ENCODE results near the gene NPR1.
"Not testable (repeated sequence)": the region's sequence is repeated elsewhere in the genome, so short reads cannot be mapped to it uniquely, and the experiment has no call there.

NPR1 gene

DNA sequence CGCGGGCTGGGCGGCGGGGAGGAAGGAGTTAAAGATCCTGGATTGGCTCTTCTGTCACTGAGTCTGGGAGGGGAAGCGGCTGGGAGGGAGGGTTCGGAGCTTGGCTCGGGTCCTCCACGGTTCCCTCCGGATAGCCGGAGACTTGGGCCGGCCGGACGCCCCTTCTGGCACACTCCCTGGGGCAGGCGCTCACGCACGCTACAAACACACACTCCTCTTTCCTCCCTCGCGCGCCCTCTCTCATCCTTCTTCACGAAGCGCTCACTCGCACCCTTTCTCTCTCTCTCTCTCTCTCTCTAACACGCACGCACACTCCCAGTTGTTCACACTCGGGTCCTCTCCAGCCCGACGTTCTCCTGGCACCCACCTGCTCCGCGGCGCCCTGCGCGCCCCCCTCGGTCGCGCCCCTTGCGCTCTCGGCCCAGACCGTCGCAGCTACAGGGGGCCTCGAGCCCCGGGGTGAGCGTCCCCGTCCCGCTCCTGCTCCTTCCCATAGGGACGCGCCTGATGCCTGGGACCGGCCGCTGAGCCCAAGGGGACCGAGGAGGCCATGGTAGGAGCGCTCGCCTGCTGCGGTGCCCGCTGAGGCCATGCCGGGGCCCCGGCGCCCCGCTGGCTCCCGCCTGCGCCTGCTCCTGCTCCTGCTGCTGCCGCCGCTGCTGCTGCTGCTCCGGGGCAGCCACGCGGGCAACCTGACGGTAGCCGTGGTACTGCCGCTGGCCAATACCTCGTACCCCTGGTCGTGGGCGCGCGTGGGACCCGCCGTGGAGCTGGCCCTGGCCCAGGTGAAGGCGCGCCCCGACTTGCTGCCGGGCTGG lies at the start of gene NPR1:
TSS of gene NPR1 (plus strand) at position 170 of the 818 bp plus-strand sequence. CDS start at position 591, 421 bp downstream.
- DNase-seq (ENCODE audit: low read depth in 3 of 3, low spot score in 1 of 3) = no peak

DNA sequence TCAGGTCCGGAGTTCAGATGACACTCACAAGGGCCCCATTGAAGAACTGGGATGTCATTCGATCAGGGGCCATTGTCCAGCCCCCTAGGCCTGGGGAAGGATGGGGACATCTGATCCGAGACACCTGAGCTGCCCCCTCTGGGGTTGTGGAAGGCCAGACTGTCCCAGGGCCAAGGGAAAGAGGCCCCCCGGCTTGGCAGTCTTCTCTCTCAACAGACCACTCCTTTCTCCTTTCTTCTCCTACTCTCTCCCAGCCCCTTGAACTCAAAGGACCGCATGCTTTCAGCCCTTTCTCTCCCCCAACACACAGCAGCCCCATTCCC lies 49.2 kb upstream of the NPR1 start:
- DNase-seq (ENCODE audit: low read depth in 3 of 3, low spot score in 1 of 3) = no peak

DNA sequence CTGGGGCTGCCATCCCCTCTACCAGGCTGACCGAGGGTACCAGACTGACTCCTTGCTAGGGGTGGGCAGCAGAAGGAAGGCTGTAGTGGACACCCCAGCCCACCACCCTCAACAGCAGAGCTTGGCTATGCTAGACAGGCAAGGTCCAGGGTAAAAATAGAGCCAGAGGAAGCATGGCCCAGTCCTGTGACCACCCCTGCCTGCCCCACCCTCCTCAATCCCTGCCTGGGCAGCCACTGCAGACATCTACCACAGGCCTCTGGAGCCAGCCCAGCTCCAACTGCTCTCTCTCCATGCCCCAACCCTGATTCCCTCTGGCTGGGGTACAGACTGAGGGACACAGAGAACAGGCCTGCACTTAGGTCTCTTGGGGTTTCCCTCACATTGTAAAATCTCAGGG lies 48.5 kb upstream of the NPR1 start:
- no peak for DNase-seq (ENCODE audit: low read depth in 3 of 3, low spot score in 1 of 3)

DNA sequence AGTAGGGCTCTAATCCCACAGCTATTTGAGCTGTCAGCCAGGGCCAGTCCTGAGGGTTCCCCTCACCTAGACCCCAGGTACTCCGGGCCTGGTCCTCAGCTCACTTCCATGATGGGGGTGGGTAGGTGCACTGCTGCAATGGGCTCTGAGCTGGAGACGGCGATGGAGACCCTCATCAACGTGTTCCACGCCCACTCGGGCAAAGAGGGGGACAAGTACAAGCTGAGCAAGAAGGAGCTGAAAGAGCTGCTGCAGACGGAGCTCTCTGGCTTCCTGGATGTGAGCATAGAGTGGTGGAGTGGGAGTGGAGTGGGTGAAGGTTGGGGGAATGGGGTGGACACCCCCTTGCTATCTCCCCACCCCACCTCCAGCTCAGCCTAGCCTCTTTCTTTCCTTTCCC lies 48.1 kb upstream of the NPR1 start:
- DNase-seq (ENCODE audit: low read depth in 3 of 3, low spot score in 1 of 3) = no peak

DNA sequence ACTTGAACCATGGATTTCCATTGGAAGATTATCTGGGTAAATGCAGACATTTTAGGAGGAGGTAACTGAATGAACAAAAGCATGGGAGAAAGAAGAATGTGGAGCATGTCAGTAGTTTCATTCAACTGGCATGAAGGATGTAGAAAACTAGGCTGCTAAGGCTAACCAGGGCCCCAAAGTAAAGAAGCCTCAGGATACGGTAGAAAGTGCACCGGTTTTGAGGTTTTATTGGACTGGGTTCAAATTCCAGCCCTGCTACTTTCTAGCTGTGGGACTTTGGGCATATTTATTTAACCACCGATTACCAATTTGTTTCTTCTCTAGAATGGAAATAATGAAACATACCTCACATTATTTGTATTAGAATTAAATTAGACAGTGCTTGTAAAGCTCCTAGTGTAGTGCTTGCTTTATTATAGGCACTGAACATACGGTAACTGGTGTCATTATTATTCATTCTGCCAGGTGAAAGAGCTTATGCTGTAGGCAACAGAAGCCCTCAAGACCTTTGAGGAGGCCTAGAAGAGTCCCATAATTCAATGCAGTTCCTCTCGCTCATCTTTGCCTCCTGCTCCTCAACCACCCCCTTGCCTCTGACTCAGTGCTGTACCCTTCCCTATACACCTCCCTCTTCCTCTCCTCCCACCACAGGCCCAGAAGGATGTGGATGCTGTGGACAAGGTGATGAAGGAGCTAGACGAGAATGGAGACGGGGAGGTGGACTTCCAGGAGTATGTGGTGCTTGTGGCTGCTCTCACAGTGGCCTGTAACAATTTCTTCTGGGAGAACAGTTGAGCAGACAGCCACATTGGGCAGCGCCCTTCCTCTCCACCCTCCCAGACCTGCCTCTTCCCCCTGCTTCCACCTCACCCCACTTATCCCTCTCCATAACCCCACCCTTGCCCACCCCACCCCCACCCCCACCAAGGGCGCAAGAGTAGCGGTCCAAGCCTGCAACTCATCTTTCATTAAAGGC lies 47.2 kb upstream of the NPR1 start:
- no peak for DNase-seq (ENCODE audit: low read depth in 3 of 3, low spot score in 1 of 3)

DNA sequence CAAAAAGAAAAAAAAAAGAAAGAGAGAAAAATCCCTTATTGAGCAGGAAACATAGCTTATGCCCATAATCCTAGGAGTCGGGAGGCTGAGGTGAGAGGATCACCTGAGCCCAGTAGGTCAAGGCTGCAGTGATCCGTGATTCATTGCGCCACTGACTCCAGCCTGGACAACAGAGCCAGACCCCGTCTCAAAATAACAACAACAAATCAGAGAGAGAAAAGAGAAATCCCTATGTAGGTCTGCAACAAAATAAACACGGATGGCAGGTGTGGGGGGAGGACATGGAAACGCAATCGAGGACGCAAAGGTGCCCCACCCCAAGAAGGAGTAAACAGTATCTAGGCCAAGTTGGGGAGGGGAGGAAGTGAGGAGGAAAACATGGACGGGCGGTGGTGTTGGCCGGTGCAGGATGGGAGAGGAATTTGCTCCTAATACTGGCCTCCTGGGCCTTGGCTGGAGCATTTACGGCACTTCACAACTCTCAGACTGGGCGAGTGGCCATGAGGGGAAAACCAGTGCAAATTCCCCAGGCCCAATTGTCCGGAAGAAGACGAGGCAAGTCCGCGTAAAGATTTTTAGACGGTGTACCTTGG lies 45.2 kb upstream of the NPR1 start:
- no peak for DNase-seq (ENCODE audit: low read depth in 3 of 3, low spot score in 1 of 3)

DNA sequence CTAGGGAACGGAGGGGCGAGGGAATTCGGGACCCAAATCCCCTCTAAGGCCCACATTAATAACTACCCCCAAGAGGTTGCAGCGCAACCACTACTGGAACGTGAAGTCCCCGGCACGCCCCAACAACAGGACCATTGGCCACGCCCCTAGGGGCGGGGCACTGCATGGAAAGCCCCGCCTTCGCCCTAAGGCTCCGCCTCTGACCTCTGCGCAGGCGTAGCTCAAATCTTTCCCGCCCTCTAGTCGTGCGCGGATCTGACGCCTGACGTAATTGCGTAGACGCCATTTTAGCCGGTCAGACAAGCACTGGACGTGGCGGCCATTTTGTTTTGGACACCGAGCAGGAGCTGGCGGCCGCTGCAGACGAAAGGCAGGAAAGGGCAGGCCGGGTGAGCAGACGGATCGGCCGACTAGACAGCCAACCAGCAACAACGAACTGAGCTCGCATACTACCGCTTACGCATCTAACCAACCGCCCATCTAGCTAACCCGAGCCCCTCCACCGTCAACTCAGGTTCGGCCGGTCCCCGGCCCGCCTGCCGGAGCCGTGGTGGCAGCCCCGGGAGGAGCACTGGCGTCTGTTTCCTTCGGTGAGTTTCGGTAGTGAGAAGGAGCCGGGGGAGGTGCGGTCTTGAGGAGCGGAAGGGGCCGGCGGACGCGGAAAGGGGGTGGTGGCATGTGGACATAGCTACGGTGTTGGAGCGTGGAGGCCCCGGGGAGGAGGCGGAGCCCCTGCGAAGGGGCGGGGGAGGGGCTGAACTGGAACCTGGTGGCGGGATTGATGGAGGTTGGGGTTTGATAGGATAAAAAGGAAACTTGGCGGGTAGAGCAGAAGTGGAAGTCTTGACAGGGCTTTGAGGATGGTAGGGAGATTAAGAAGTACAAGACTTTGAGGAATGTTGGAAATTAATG lies 44.5 kb upstream of the NPR1 start, which contains the start of gene CHTOP:
TSS of gene CHTOP (plus strand) at position 313 of the 912 bp plus-strand sequence. CDS start 2,523 bp downstream, outside the sequence.
- peak; percentile 93 to 96 (median 95) for DNase-seq (ENCODE audit: low read depth in 3 of 3, low spot score in 1 of 3)

DNA sequence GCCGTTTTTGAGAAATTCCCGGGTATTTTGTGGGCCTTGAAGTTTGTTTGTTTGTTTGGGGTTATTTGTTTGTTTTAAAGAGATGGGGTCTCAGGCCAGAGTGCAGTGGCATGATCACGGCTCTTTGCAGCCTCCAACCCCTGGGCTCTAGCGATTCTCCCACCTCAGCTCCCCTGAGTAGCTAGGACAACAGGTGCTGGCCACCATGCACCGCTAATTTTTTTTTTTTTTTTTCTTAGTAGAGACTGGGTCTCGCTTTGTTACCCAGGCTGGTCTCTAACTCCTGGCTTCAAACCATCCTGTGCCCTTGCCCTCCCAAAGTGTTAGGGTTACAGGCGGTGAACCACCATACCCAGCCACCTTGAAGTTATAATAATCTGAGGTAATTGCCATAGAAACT lies 42.6 kb upstream of the NPR1 start:
- no peak for DNase-seq (ENCODE audit: low read depth in 3 of 3, low spot score in 1 of 3)

DNA sequence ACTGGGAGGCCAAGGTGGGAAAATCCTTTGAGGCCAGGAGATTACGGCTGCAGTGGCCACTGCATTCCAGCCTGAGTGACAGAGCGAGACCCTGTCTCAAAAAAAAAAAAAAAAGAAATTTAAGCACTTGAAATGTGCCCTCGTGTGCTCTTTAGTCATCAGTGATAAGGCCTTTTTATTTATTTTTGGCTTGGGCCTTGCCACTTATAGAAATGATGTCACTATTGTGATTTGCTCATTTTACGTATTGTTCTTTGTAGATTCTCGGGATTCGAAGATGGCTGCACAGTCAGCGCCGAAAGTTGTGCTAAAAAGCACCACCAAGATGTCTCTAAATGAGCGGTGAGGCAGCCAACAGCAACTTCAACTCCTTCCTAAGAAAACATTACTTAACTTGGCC lies 42.2 kb upstream of the NPR1 start:
- no peak for DNase-seq (ENCODE audit: low read depth in 3 of 3, low spot score in 1 of 3)

DNA sequence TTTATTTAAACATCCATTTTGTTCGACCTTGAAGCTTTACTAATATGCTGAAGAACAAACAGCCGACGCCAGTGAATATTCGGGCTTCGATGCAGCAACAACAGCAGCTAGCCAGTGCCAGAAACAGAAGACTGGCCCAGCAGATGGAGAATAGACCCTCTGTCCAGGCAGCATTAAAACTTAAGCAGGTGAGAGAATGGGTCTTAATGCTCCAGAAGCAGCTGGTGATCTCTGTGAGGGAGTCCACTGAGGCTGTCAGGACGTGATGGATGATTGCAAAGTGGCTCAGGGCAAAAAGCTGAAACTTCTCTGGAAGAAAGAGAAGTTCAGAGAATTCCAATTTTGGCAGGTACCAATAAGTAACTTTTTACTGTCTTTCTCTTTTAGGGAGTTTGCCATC lies 40.2 kb upstream of the NPR1 start:
- no peak for DNase-seq (ENCODE audit: low read depth in 3 of 3, low spot score in 1 of 3)

DNA sequence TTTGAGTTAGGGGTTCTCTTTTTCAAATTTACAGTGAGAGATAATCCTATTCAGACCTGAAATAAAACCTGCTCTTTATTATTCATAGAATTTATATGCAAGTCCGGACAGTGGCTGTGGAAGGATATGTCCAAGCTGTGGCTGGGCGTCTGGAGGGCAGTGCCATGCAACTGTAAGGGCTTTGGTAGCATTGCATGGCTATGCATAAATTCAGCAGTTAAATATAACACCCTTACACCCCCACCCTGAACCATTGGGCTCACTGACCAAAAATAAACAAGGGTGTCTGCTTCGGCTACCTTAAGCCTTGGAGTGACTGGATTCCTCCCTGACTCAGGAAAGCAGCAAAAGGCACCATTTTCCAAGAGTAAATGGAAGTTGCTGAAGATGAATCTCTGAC lies 39.2 kb upstream of the NPR1 start:
- DNase-seq (ENCODE audit: low read depth in 3 of 3, low spot score in 1 of 3) = no peak

DNA sequence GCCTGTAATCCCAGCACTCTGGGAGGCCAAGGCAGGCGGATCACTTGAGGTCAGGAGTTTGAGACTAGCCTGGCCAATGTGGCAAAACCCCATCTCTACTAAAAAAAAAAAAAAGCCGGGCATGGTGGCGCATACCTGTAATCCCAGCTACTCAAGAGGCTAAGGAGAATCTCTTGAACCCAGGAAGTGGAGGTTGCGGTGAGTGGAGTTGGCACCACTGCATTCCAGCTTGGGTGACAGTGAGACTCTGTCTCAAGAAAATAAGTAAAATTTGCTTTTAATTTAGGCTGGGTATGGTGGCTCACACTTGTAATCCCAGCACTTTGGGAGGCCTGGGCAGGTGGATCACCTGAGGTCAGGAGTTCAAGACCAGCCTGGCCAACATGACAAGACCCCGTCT lies 38.3 kb upstream of the NPR1 start:
- not testable (repeated sequence) for DNase-seq (ENCODE audit: low read depth in 3 of 3, low spot score in 1 of 3)

DNA sequence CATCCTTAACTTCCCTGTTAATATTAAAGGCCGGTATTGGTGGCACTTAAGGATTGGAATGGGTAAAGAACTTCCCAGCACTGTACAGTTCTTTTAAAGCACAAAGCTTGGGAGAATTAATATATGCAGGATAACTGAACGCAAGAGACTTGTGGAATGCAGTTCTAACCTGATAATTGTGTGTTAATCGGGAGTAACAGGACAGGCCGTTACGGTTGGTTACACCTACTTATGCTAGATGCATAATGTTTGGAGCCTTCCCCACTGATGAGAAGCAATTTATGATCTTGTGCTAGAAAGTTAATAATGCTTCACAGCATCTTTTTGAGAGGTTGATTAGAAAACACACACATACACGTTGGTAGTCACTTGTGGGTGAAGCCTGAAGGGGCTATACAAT lies 37.6 kb upstream of the NPR1 start:
- DNase-seq (ENCODE audit: low read depth in 3 of 3, low spot score in 1 of 3) = no peak

DNA sequence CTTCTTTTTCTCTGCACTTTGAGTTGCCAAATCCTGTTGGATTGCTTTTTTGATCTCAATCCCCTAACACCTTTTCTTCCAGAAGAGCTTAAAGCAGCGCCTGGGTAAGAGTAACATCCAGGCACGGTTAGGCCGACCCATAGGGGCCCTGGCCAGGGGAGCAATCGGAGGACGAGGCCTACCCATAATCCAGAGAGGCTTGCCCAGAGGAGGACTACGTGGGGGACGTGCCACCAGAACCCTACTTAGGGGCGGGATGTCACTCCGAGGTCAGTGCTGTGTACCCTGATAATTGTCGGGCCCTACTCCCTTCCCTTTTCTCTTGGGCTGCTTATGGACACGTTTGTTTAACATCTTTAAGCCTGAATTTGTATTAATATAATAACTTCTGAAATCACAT lies 36.3 kb upstream of the NPR1 start:
- no peak for DNase-seq (ENCODE audit: low read depth in 3 of 3, low spot score in 1 of 3)

DNA sequence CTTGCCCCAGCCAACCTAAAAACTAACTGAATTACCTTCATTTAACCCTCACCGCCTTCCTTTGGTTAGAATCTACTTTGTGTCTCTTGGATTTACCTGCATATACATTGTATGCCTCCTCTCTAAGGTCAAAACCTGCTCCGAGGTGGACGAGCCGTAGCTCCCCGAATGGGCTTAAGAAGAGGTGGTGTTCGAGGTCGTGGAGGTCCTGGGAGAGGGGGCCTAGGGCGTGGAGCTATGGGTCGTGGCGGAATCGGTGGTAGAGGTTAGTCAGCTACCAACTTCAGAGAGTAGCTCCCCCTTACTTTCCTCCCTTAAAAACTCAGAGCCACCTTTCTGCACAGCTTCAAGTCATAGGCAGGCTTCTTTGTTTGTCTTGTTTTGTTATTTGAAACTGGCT lies 35.4 kb upstream of the NPR1 start:
- DNase-seq (ENCODE audit: low read depth in 3 of 3, low spot score in 1 of 3) = no peak

DNA sequence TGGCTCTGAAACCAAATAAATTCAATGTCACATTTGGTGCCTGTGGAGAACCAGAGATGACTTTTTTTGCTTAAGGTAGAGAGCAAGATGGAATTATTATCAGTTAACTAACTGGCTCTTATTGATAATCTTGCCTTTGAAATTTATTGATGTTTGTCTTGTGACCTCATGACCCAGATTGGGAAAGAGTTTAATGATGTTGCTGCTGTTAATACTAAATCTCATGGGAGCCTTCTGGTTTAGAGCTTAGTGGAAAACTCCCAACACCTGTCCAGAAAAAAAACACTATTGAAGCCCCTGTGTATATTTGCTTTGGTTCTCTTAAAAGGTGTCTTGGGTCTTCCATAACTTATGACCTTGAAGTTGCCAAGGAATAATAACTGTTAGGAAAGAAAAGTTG lies 34.7 kb upstream of the NPR1 start:
- no peak for DNase-seq (ENCODE audit: low read depth in 3 of 3, low spot score in 1 of 3)

DNA sequence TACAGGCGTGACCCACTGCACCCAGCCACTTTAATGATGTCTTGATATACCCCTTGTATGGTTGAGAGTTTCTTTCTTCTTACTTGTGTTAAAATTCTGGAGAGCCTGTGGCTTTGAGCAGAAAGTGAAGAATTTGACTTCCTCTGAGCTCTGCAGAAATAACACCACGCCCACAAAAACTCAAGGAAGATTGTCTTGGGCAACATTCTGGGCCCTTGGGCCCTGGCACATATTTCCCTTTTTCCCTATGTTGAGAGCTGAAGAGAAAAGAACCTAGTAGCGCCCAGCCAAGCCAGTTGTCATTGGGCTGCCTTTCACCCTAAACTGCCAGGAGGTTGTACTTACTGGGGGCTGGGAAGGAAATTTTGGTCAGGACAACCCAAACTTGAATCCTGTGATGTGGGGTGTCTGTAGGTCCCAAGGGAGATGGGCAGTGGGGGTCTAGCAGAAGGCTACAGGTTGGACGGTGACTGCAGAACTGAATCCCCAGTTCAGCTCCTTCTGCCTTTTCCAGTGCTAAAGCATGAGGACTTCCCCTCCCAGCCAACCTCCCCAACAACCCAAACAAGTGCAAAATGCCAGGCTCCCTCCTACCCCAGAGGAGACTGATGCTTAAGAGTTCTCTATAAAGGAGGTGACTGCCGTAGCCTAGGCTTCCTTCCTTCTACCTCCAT lies 31.7 kb upstream of the NPR1 start:
- no peak for DNase-seq (ENCODE audit: low read depth in 3 of 3, low spot score in 1 of 3)

DNA sequence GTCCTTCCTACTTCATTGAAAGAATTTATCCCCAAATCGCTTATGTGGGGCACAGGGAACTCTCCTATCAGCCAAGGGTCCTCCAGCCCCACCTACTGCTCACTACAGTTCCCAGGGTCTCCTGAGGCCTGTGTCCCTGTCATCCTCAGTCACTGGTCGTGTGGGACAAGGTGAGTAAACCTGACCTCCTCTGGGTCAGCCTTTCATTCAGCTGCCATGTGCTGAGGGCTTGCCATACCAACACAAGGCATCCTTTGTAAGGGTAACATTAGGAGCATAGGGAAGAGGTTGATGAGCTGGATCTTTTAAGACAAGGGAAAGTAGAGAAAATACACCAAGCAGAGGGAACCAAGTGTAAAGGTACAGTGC lies 31.2 kb upstream of the NPR1 start:
- DNase-seq (ENCODE audit: low read depth in 3 of 3, low spot score in 1 of 3) = no peak

DNA sequence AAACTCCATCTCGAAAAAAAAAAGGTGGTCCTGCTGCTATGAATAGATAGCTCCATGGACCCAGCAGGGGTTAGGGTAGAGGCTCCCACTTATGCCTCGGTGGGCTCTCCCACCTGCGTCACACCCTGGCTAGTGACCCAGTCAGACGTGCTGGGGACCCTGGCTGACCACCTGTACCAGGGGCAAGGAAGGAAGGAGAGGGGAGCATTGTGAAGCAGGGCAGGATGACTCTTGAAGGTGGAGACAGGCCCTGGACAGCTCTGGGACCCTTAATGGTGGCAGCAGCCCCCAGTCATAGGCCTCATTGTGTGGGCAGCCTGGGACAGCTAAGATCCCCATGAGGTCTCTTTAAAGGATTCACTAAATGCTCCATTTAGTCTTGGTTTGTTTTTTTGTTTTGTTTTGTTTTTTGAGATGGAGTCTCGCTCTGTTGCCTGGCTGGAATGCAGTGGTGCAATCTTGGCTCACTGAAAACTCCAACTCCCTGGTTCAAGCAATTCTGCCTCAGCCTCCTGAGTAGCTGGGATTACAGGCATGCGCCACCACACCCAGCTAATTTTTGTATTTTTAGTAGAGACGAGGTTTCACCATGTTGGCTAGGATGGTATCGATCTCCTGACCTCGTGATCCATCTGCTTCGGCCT lies 30.4 kb upstream of the NPR1 start:
- DNase-seq (ENCODE audit: low read depth in 3 of 3, low spot score in 1 of 3) = no peak

Measured in stimulated activated CD4-positive, alpha-beta T cell treated with anti-CD3 and anti-CD28 coated beads, TNF-alpha, amount 100 ng/mL, for 1 hour (primary cell).